Mononuclear cell (primary cell): ENCODE results near the gene SLC7A9. TPM values are rescaled to one million over a fixed set of nuclear protein-coding genes. Genes with fewer than 3 reads are reported as not detected.
"Not testable (repeated sequence)": the region's sequence is repeated elsewhere in the genome, so short reads cannot be mapped to it uniquely, and the experiment has no call there.

ENCODE experiments used
- H3K27me3 ChIP-seq: 2 replicates; pipeline ENCODE4 v1.6.0; 2011; ENCODE audit warnings: low read length, control low read depth; ENCODE audit not compliant: insufficient read depth
- H3K4me1 ChIP-seq: 2 replicates; pipeline ENCODE4 v1.5.1; 2011; ENCODE audit warnings: mild to moderate bottlenecking, low read length, control low read depth; ENCODE audit not compliant: insufficient read depth
- H3K4me3 ChIP-seq: 2 replicates; pipeline ENCODE4 v1.5.1; 2011; ENCODE audit warnings: mild to moderate bottlenecking, low read length, moderate library complexity
- H3K9me3 ChIP-seq: 2 replicates; pipeline ENCODE4 v1.5.1; 2011; ENCODE audit warnings: low read depth, mild to moderate bottlenecking, control low read depth, low read length
- total RNA-seq: library from RNA; depleted of rRNA; stranded (reverse); fragments of >200 nt; gene quantifications from one replicate; pipeline ENCODE4 v1.2.3, GENCODE V29; 2012

The SLC7A9 gene
- total RNA-seq, 1 donor = not detected

DNA sequence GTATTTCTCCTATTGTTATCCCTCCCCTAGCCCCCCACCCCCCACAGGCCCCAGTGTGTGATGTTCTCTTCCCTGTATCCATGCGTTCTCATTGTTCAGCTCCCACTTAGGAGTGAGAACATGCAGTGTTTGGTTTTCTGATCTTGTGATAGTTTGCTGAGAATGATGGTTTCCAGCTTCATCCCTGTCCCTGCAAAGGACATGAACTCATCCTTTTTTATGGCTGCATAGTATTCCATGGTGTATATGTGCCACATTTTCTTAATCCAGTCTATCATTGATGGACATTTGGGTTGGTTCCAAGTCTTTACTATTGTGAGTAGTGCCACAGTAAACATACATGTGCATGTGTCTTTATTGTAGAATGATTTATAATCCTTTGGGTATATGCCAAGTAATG, 87.5 kb downstream of the SLC7A9 start:
- not testable (repeated sequence) for H3K27me3 ChIP-seq, H3K4me3 ChIP-seq, H3K4me1 ChIP-seq, H3K9me3 ChIP-seq

DNA sequence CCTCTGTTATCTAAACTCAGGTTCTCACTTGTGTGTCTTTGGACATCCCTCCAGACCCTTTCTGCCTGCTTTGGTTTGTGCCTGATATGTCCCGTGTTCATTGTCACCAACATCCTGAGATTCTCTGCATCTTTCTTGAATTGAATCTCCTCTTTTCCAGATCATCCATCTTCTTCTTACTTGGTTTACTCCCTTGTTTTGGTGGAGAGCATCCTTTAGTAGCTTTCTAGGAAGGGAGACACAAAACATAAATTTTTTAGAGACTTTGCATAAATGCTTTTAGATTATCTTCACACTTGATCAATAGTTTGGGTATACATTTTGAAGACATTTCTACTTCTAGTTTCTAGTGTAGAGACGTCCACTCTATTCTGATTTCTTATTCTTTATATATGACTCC, 88.3 kb downstream of the SLC7A9 start:
- Histone ChIP-seq H3K4me3 (no peak overlapping the region), H3K9me3 (no peaks in the 10 kb centered on the region), H3K4me1 (no peaks in the 10 kb centered on the region), H3K27me3 (no peaks in the 10 kb centered on the region)

Other genes with a start within 250 kb of the SLC7A9 start
- 22.5 TPM for gene ANKRD27, start 194.6 kb downstream of the SLC7A9 start, total RNA-seq
- gene RGS9BP, start 193.9 kb downstream of the SLC7A9 start, total RNA-seq = 0.10 TPM
- gene NUDT19, start 177.9 kb downstream of the SLC7A9 start, total RNA-seq = 5.7 TPM
- gene TDRD12, start 150.0 kb downstream of the SLC7A9 start, total RNA-seq = 0.42 TPM
- gene CEP89, start 102.2 kb upstream of the SLC7A9 start, total RNA-seq = 2.2 TPM
- 0.42 TPM for gene FAAP24, start 102.5 kb upstream of the SLC7A9 start, total RNA-seq
- 0.31 TPM for gene RHPN2, start 195.1 kb upstream of the SLC7A9 start, total RNA-seq
- 5.4 TPM for gene GPATCH1, start 211.4 kb upstream of the SLC7A9 start, total RNA-seq